Forelimb muscle (tissue), 1 donor: Measurements from ENCODE around the gene NPNT. TPM values are rescaled to one million over a fixed set of nuclear protein-coding genes. Genes with fewer than 3 reads are reported as not detected.

Experiments used
- DNase-seq: peaks from one replicate; pipeline ENCODE4 v3.0.0-alpha.2; 2013; ENCODE audit warnings: low read depth
- polyA plus RNA-seq: library from polyadenylated mRNA; unstranded; fragments of 120-200 nt; gene quantifications from one replicate; pipeline ENCODE4 v1.2.1, GENCODE V29; 2013; ENCODE audit not compliant: insufficient read length

Gene NPNT
- polyA plus RNA-seq, 1 donor = 151 TPM

GRCh38 chr4:105970371-105970770 is 75.1 kb downstream of the NPNT start:
- DNase-seq = no peak

GRCh38 chr4:105971036-105971435 is 75.8 kb downstream of the NPNT start:
- no peak for DNase-seq

- DNase-seq = no peak
These were observed 77.8 kb downstream of the NPNT start for GRCh38 chr4:105972946-105973621.

- no peak for DNase-seq
These were observed 81.6 kb downstream of the NPNT start for GRCh38 chr4:105976915-105977314.

GRCh38 chr4:105978684-105979296 is 83.5 kb downstream of the NPNT start:
- DNase-seq = no peak

GRCh38 chr4:105979506-105979905 is 84.2 kb downstream of the NPNT start:
- DNase-seq = no peak

- DNase-seq = no peak
These were observed 93.4 kb downstream of the NPNT start for GRCh38 chr4:105988671-105989070.

- no peak for DNase-seq
These were observed 94.4 kb downstream of the NPNT start for GRCh38 chr4:105989485-105990242.

GRCh38 chr4:105990933-105991332 is 95.7 kb downstream of the NPNT start:
- no peak for DNase-seq

GRCh38 chr4:105991726-105992125 is 96.5 kb downstream of the NPNT start:
- DNase-seq = no peak

- no peak for DNase-seq
These were observed 97.5 kb downstream of the NPNT start for GRCh38 chr4:105992641-105993305.

- no peak for DNase-seq
These were observed 98.8 kb downstream of the NPNT start for GRCh38 chr4:105994061-105994460.

- DNase-seq = no peak
These were observed 99.7 kb downstream of the NPNT start for GRCh38 chr4:105994841-105995501.

- no peak for DNase-seq
These were observed 101.6 kb downstream of the NPNT start for GRCh38 chr4:105996845-105997244.

- no peak for DNase-seq
These were observed 103.1 kb downstream of the NPNT start for GRCh38 chr4:105998171-105999063.

- no peak for DNase-seq
These were observed 107.7 kb downstream of the NPNT start for GRCh38 chr4:106002994-106003393.

- DNase-seq = no peak
These were observed 115.5 kb downstream of the NPNT start for GRCh38 chr4:106010761-106011160.

GRCh38 chr4:106011387-106011786 is 116.1 kb downstream of the NPNT start:
- DNase-seq = no peak

GRCh38 chr4:106017975-106018374 is 122.7 kb downstream of the NPNT start:
- no peak for DNase-seq

GRCh38 chr4:106019771-106020170 is 124.5 kb downstream of the NPNT start:
- DNase-seq = no peak
